GM06990 (cell line): ENCODE data around the gene MOCOS.

Experiments
- DNase-seq: peaks from one replicate; pipeline ENCODE4 v3.0.0-alpha.2; 2011; ENCODE audit not compliant: insufficient read length; ENCODE audit errors: extremely low read depth
- H3K27me3 ChIP-seq: replicated peaks from 2 replicates; pipeline ENCODE4 v1.6.0; 2011; ENCODE audit warnings: low read length; ENCODE audit not compliant: control insufficient read depth, insufficient read depth
- H3K36me3 ChIP-seq: 2 replicates; pipeline ENCODE4 v1.5.1; 2011; ENCODE audit warnings: low read length; ENCODE audit not compliant: control insufficient read depth, insufficient read depth
- H3K4me3 ChIP-seq: replicated peaks from 2 replicates; pipeline ENCODE4 v1.5.1; 2011; ENCODE audit warnings: low read depth, mild to moderate bottlenecking, control low read depth, low read length
- TF ChIP-seq, protein P1 (sequence below): IDR thresholded peaks from 2 replicates; pipeline ENCODE4 v1.5.1; 2011; ENCODE audit warnings: low read length, control low read depth, mild to moderate bottlenecking, inconsistent platforms; ENCODE audit not compliant: insufficient read depth, poor library complexity, severe bottlenecking

The MOCOS gene

DNA sequence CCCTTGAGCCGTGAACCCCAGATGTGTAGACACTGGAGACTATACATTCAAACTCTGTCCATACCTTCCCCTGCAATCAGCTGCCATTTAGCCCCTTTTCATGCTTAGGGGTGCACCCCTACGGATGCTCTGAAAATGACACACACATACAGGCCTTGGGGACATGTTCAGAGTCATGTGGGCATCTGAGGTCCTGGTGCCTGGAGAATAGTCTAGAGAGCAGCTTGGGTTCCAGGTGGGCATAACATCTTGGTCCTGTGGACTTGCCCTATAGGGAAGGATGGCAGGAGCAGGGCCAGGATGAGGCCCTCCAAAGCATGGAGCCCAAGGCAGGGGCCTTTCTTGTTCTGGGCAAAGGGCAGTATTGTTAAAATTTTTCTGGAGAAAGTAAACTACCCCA lies 100.4 kb downstream of the MOCOS start:
- no peak for DNase-seq
- Histone ChIP-seq H3K4me3 (no peak overlapping the region), H3K36me3 (no peaks in the 10 kb centered on the region), H3K27me3 (no peaks in the 10 kb centered on the region)
- TF ChIP-seq, protein P1, sequence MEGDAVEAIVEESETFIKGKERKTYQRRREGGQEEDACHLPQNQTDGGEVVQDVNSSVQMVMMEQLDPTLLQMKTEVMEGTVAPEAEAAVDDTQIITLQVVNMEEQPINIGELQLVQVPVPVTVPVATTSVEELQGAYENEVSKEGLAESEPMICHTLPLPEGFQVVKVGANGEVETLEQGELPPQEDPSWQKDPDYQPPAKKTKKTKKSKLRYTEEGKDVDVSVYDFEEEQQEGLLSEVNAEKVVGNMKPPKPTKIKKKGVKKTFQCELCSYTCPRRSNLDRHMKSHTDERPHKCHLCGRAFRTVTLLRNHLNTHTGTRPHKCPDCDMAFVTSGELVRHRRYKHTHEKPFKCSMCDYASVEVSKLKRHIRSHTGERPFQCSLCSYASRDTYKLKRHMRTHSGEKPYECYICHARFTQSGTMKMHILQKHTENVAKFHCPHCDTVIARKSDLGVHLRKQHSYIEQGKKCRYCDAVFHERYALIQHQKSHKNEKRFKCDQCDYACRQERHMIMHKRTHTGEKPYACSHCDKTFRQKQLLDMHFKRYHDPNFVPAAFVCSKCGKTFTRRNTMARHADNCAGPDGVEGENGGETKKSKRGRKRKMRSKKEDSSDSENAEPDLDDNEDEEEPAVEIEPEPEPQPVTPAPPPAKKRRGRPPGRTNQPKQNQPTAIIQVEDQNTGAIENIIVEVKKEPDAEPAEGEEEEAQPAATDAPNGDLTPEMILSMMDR, result no peak

DNA sequence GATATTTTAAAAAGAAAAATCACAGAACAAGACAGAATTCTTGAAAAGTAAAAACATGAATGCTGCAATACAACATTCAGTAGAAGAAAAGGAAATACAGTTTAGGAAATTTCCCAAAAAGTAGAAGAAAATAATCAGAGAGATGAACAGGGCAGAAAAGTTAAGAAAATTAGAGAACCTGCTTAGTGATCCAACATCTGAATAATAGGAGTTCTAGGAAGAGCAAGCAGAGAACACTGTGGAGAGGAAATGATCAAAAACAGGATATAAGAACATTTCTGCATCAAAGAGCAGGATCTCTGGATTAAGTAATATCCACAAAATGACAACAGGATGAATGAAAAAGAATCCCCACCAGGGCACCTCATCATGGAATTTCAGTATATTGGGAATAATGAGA lies 101.4 kb downstream of the MOCOS start:
- Histone ChIP-seq H3K4me3 (no peak overlapping the region), H3K27me3 (no peaks in the 10 kb centered on the region), H3K36me3 (no peaks in the 10 kb centered on the region)
- no peak for DNase-seq
- TF ChIP-seq, protein P1, result no peak

DNA sequence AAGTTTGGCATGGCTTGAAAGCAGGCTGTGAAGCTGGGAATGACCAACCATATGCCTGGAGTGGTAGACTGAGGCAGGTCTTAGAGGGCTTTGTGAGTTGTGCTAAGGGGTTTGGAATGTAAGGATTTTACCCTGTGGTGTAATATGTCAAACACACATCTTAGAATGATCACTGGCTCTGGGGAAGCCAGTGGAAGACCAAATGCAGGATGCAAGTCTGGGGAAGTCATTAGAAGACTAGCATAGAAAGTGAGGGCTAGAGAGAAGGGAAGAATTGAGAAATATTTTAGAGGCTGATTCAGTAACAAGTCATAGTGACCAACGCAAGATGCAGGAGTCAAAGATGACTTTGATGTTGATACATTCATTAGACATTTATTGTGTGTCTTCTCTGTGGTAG lies 106.7 kb downstream of the MOCOS start:
- TF ChIP-seq, protein P1, result no peak
- H3K27me3 ChIP-seq, result no peaks in the 10 kb centered on the region
- H3K36me3 ChIP-seq, result no peaks in the 10 kb centered on the region
- DNase-seq, result no peak
- H3K4me3 ChIP-seq, result no peak overlapping the region

DNA sequence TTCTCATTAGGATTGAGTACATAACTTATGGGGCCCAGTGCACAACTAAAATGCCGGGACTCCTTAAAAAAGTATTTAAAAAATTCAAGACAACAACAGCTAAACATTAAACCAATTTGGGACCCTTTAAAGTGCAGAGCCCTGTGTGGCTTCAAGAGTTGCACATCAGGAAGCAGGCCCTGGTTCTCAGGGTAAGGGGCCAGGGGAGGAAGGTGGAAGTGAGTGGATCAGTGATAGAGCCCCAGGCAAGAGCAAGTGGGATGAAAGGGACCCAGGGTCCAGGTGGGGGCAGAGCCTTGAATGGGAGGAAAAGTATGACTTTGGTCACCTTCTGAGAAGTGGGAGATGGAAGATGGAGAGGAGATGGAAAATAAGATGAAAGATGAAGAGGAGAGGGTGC lies 107.9 kb downstream of the MOCOS start:
- Histone ChIP-seq H3K36me3 (no peaks in the 10 kb centered on the region), H3K27me3 (no peaks in the 10 kb centered on the region), H3K4me3 (no peak overlapping the region)
- TF ChIP-seq, protein P1, result no peak
- DNase-seq, result no peak

DNA sequence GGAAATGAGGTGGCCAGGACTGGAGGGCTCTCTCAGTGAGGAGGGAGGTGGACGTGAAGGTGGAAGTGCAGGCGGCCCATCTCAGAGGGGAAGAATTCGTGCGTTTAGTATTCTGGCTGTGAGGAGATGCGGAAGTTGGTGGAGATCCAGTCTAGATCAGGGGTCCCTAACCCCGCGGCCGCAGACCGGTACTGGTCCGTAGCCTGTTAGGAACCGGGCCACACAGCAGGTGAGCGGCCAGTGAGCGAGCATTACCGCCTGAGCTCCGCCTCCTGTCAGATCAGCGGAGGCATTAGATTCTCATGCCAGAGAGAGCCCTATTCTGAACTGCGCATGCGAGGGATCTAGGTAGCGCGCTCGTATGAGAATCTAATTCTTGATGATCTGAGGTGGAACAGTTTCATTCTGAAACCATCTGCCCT lies 108.6 kb downstream of the MOCOS start:
- TF ChIP-seq, protein P1, result no peak
- no peak for DNase-seq
- no peaks in the 10 kb centered on the region for H3K36me3 ChIP-seq
- H3K27me3 ChIP-seq, result no peaks in the 10 kb centered on the region
- H3K4me3 ChIP-seq, result no peak overlapping the region
